HG03354 (cell line): ENCODE results near the gene TBC1D1.
"Not testable (repeated sequence)": the region's sequence is repeated elsewhere in the genome, so short reads cannot be mapped to it uniquely, and the experiment has no call there.

Experiments used
- ATAC-seq: cut with Tn5 transposase; IDR thresholded peaks from one replicate; pipeline ENCODE4 v1.9.1; 2021; ENCODE audit warnings: mild to moderate bottlenecking; ENCODE audit not compliant: unreplicated experiment, poor library complexity, severe bottlenecking

The TBC1D1 gene

GRCh38 chr4:37922328-37922727 lies 31.4 kb downstream of the TBC1D1 start:
- no peak for ATAC-seq

GRCh38 chr4:37923089-37923488 lies 32.2 kb downstream of the TBC1D1 start:
- ATAC-seq: not testable (repeated sequence)

GRCh38 chr4:37924946-37925345 lies 34.1 kb downstream of the TBC1D1 start:
- no peak for ATAC-seq

GRCh38 chr4:37927434-37927833 lies 36.5 kb downstream of the TBC1D1 start:
- ATAC-seq: no peak

- ATAC-seq: no peak
These were observed 37.8 kb downstream of the TBC1D1 start for GRCh38 chr4:37928426-37929416.

GRCh38 chr4:37934096-37934495 lies 43.2 kb downstream of the TBC1D1 start:
- ATAC-seq: no peak

GRCh38 chr4:37934609-37935008 lies 43.7 kb downstream of the TBC1D1 start:
- ATAC-seq: no peak

GRCh38 chr4:37935026-37935425 lies 44.1 kb downstream of the TBC1D1 start:
- no peak for ATAC-seq

GRCh38 chr4:37936889-37937498 lies 46.1 kb downstream of the TBC1D1 start:
- ATAC-seq: no peak

- ATAC-seq: no peak
These were observed 47.3 kb downstream of the TBC1D1 start for GRCh38 chr4:37938208-37938607.

GRCh38 chr4:37946503-37947179 lies 55.8 kb downstream of the TBC1D1 start:
- no peak for ATAC-seq

GRCh38 chr4:37948542-37948941 lies 57.7 kb downstream of the TBC1D1 start:
- no peak for ATAC-seq

- ATAC-seq: no peak
These were observed 58.9 kb downstream of the TBC1D1 start for GRCh38 chr4:37949636-37950426.

- no peak for ATAC-seq
These were observed 60.8 kb downstream of the TBC1D1 start for GRCh38 chr4:37951461-37952352.

GRCh38 chr4:37953156-37953555 lies 62.3 kb downstream of the TBC1D1 start:
- ATAC-seq: no peak

- no peak for ATAC-seq
These were observed 62.9 kb downstream of the TBC1D1 start for GRCh38 chr4:37953620-37954293.

GRCh38 chr4:37956941-37957340 lies 66.1 kb downstream of the TBC1D1 start:
- no peak for ATAC-seq

- no peak for ATAC-seq
These were observed 68.0 kb downstream of the TBC1D1 start for GRCh38 chr4:37958932-37959331.
